Measurements from ENCODE around the gene ZC3H4.
"Not testable (repeated sequence)": the region's sequence is repeated elsewhere in the genome, so short reads cannot be mapped to it uniquely, and the experiment has no call there.

Gene ZC3H4

GRCh38 chr19:47078351-47078750, 35.2 kb downstream of the ZC3H4 start:
- H3K27me3 ChIP-seq (ENCODE audit: insufficient read depth, low read length); H3K4me1 ChIP-seq (ENCODE audit: insufficient read depth, low read length); H3K9me3 ChIP-seq (ENCODE audit: low read length); H2AFZ ChIP-seq (ENCODE audit: low read depth, low read length); H3K4me3 ChIP-seq (ENCODE audit: low read length): not testable (repeated sequence)
- H3K36me3 ChIP-seq (ENCODE audit: insufficient read depth, low read length): peaks cover 75% of the 10 kb centered on the region

GRCh38 chr19:47075941-47076340, 37.6 kb downstream of the ZC3H4 start:
- peaks cover 73% of the 10 kb centered on the region for H3K36me3 ChIP-seq (ENCODE audit: insufficient read depth, low read length)
- H3K9me3 ChIP-seq (ENCODE audit: low read length): no peaks in the 10 kb centered on the region
- no peaks in the 10 kb centered on the region for H3K4me1 ChIP-seq (ENCODE audit: insufficient read depth, low read length)
- no peak overlapping the region for H2AFZ ChIP-seq (ENCODE audit: low read depth, low read length)
- H3K4me3 ChIP-seq (ENCODE audit: low read length): no peak overlapping the region
- H3K27me3 ChIP-seq (ENCODE audit: insufficient read depth, low read length): no peaks in the 10 kb centered on the region

GRCh38 chr19:47075179-47075810, 38.3 kb downstream of the ZC3H4 start:
- H3K36me3 ChIP-seq (ENCODE audit: insufficient read depth, low read length): peaks cover 73% of the 10 kb centered on the region
- H3K4me1 ChIP-seq (ENCODE audit: insufficient read depth, low read length): no peaks in the 10 kb centered on the region
- no peak overlapping the region for H2AFZ ChIP-seq (ENCODE audit: low read depth, low read length)
- no peak overlapping the region for H3K4me3 ChIP-seq (ENCODE audit: low read length)
- no peaks in the 10 kb centered on the region for H3K9me3 ChIP-seq (ENCODE audit: low read length)
- no peaks in the 10 kb centered on the region for H3K27me3 ChIP-seq (ENCODE audit: insufficient read depth, low read length)

- Histone ChIP-seq H3K27me3 (ENCODE audit: insufficient read depth, low read length) (no peaks in the 10 kb centered on the region), H2AFZ (ENCODE audit: low read depth, low read length) (no peak overlapping the region), H3K36me3 (ENCODE audit: insufficient read depth, low read length) (peaks cover 75% of the 10 kb centered on the region), H3K9me3 (ENCODE audit: low read length) (no peaks in the 10 kb centered on the region), H3K4me1 (ENCODE audit: insufficient read depth, low read length) (no peaks in the 10 kb centered on the region), H3K4me3 (ENCODE audit: low read length) (no peak overlapping the region)
These were observed 39.0 kb downstream of the ZC3H4 start for GRCh38 chr19:47074621-47075020.

- H3K9me3 ChIP-seq (ENCODE audit: low read length): no peaks in the 10 kb centered on the region
- H3K4me3 ChIP-seq (ENCODE audit: low read length): no peak overlapping the region
- peaks cover 77% of the 10 kb centered on the region for H3K36me3 ChIP-seq (ENCODE audit: insufficient read depth, low read length)
- no peaks in the 10 kb centered on the region for H3K27me3 ChIP-seq (ENCODE audit: insufficient read depth, low read length)
- no peak overlapping the region for H2AFZ ChIP-seq (ENCODE audit: low read depth, low read length)
- no peaks in the 10 kb centered on the region for H3K4me1 ChIP-seq (ENCODE audit: insufficient read depth, low read length)
These were observed 40.0 kb downstream of the ZC3H4 start for GRCh38 chr19:47073574-47073973.

GRCh38 chr19:47072323-47072722, 41.3 kb downstream of the ZC3H4 start:
- peaks cover 86% of the 10 kb centered on the region for H3K36me3 ChIP-seq (ENCODE audit: insufficient read depth, low read length)
- no peaks in the 10 kb centered on the region for H3K9me3 ChIP-seq (ENCODE audit: low read length)
- no peak overlapping the region for H3K4me3 ChIP-seq (ENCODE audit: low read length)
- no peaks in the 10 kb centered on the region for H3K27me3 ChIP-seq (ENCODE audit: insufficient read depth, low read length)
- H3K4me1 ChIP-seq (ENCODE audit: insufficient read depth, low read length): no peaks in the 10 kb centered on the region
- no peak overlapping the region for H2AFZ ChIP-seq (ENCODE audit: low read depth, low read length)

- no peaks in the 10 kb centered on the region for H3K27me3 ChIP-seq (ENCODE audit: insufficient read depth, low read length)
- H3K4me1 ChIP-seq (ENCODE audit: insufficient read depth, low read length): no peaks in the 10 kb centered on the region
- H2AFZ ChIP-seq (ENCODE audit: low read depth, low read length): no peak overlapping the region
- H3K9me3 ChIP-seq (ENCODE audit: low read length): no peaks in the 10 kb centered on the region
- H3K4me3 ChIP-seq (ENCODE audit: low read length): no peak overlapping the region
- peaks cover 86% of the 10 kb centered on the region for H3K36me3 ChIP-seq (ENCODE audit: insufficient read depth, low read length)
These were observed 41.8 kb downstream of the ZC3H4 start for GRCh38 chr19:47071731-47072130.

GRCh38 chr19:47070756-47071155, 42.8 kb downstream of the ZC3H4 start:
- H3K4me3 ChIP-seq (ENCODE audit: low read length): no peak overlapping the region
- no peaks in the 10 kb centered on the region for H3K4me1 ChIP-seq (ENCODE audit: insufficient read depth, low read length)
- H3K36me3 ChIP-seq (ENCODE audit: insufficient read depth, low read length): peaks cover 85% of the 10 kb centered on the region
- no peaks in the 10 kb centered on the region for H3K9me3 ChIP-seq (ENCODE audit: low read length)
- no peaks in the 10 kb centered on the region for H3K27me3 ChIP-seq (ENCODE audit: insufficient read depth, low read length)
- no peak overlapping the region for H2AFZ ChIP-seq (ENCODE audit: low read depth, low read length)

GRCh38 chr19:47069795-47070194, 43.8 kb downstream of the ZC3H4 start:
- H3K36me3 ChIP-seq (ENCODE audit: insufficient read depth, low read length): peaks cover 86% of the 10 kb centered on the region
- H3K27me3 ChIP-seq (ENCODE audit: insufficient read depth, low read length): no peaks in the 10 kb centered on the region
- H3K4me3 ChIP-seq (ENCODE audit: low read length): no peak overlapping the region
- no peaks in the 10 kb centered on the region for H3K4me1 ChIP-seq (ENCODE audit: insufficient read depth, low read length)
- no peak overlapping the region for H2AFZ ChIP-seq (ENCODE audit: low read depth, low read length)
- no peaks in the 10 kb centered on the region for H3K9me3 ChIP-seq (ENCODE audit: low read length)

GRCh38 chr19:47068876-47069406, 44.6 kb downstream of the ZC3H4 start:
- peaks cover 85% of the 10 kb centered on the region for H3K36me3 ChIP-seq (ENCODE audit: insufficient read depth, low read length)
- H3K4me3 ChIP-seq (ENCODE audit: low read length): no peak overlapping the region

GRCh38 chr19:47068246-47068645, 45.3 kb downstream of the ZC3H4 start:
- H3K9me3 ChIP-seq (ENCODE audit: low read length): no peaks in the 10 kb centered on the region
- no peak overlapping the region for H2AFZ ChIP-seq (ENCODE audit: low read depth, low read length)
- no peak overlapping the region for H3K4me3 ChIP-seq (ENCODE audit: low read length)
- H3K27me3 ChIP-seq (ENCODE audit: insufficient read depth, low read length): no peaks in the 10 kb centered on the region
- no peaks in the 10 kb centered on the region for H3K4me1 ChIP-seq (ENCODE audit: insufficient read depth, low read length)
- peaks cover 82% of the 10 kb centered on the region for H3K36me3 ChIP-seq (ENCODE audit: insufficient read depth, low read length)

More at GRCh38 chr19:47068876-47069406, 44.6 kb downstream of the ZC3H4 start:
- no peaks in the 10 kb centered on the region for H3K27me3 ChIP-seq (ENCODE audit: insufficient read depth, low read length)
- H3K9me3 ChIP-seq (ENCODE audit: low read length): no peaks in the 10 kb centered on the region
- no peak overlapping the region for H2AFZ ChIP-seq (ENCODE audit: low read depth, low read length)
- no peaks in the 10 kb centered on the region for H3K4me1 ChIP-seq (ENCODE audit: insufficient read depth, low read length)

GRCh38 chr19:47067215-47067847, 46.2 kb downstream of the ZC3H4 start:
- Histone ChIP-seq H3K27me3 (ENCODE audit: insufficient read depth, low read length) (no peaks in the 10 kb centered on the region), H3K36me3 (ENCODE audit: insufficient read depth, low read length) (peaks cover 80% of the 10 kb centered on the region), H3K9me3 (ENCODE audit: low read length) (no peaks in the 10 kb centered on the region), H3K4me3 (ENCODE audit: low read length) (no peak overlapping the region), H2AFZ (ENCODE audit: low read depth, low read length) (no peak overlapping the region), H3K4me1 (ENCODE audit: insufficient read depth, low read length) (no peaks in the 10 kb centered on the region)

- Histone ChIP-seq H3K4me1 (ENCODE audit: insufficient read depth, low read length) (no peaks in the 10 kb centered on the region), H3K9me3 (ENCODE audit: low read length) (no peaks in the 10 kb centered on the region), H3K4me3 (ENCODE audit: low read length) (no peak overlapping the region), H2AFZ (ENCODE audit: low read depth, low read length) (no peak overlapping the region), H3K36me3 (ENCODE audit: insufficient read depth, low read length) (peaks cover 73% of the 10 kb centered on the region), H3K27me3 (ENCODE audit: insufficient read depth, low read length) (no peaks in the 10 kb centered on the region)
These were observed 47.0 kb downstream of the ZC3H4 start for GRCh38 chr19:47066376-47067214.
